HCT116 (cell line): ENCODE results near the gene GPBAR1. TPM values are rescaled to one million over a fixed set of nuclear protein-coding genes. Genes with fewer than 3 reads are reported as not detected.
A peak's percentile ranks its signal among the peaks of the same experiment; 100 is the strongest.

Source experiments
- ATAC-seq: fragments of 200-7000 bp; cut with Tn5 transposase; 2 replicates; pipeline ENCODE4 v1.9.1; 2020; ENCODE audit warnings: mild to moderate bottlenecking, moderate library complexity
- BruUV-seq: library from RNA; stranded (reverse); fragments of 400-500 nt; replicated peaks from 2 replicates; lab custom pipeline; 2021; lab: Mats Ljungman, UMichigan
- CTCF ChIA-PET: fragments of 300-600 bp; sonication (Branson Sonifier 250); formaldehyde crosslinking; loops from one replicate; lab custom pipeline; 2021; ENCODE audit warnings: antibody characterized with exemption; lab: Charles Lee
- POLR2A ChIA-PET: fragments of 300-600, 350-600 bp; sonication (Branson Sonifier 250); formaldehyde crosslinking; loops from one replicate; lab custom pipeline; 2021; ENCODE audit warnings: antibody characterized with exemption; lab: Charles Lee
- RAD21 ChIA-PET, 2 experiments: fragments of 300-600 bp; sonication (Branson Sonifier 250); formaldehyde crosslinking; loops; one replicate each; lab custom pipeline; 2023; ENCODE audit warnings: low total read pairs in 2 of 2; ENCODE audit not compliant: uncharacterized antibody in 2 of 2, unreplicated experiment in 2 of 2, low non-redundant PET in 1 of 2; lab: Charles Lee
- DNase-seq: peaks from one replicate; pipeline ENCODE4 v3.0.0-alpha.2; 2010; ENCODE audit warnings: low read depth, low spot score
- H2AFZ ChIP-seq: fragments of 200-600 bp; shearing (Covaris generic), sonication (generic); 2 replicates; pipeline ENCODE4 v1.6.1; 2017; ENCODE audit warnings: low read depth, mixed run types, mixed read lengths, antibody characterized with exemption, low read length; ENCODE audit not compliant: poor library complexity, severe bottlenecking
- H3K27ac ChIP-seq: 2 replicates; pipeline ENCODE4 v1.5.1; 2012; ENCODE audit warnings: low read depth, low read length
- H3K27me3 ChIP-seq: fragments of 200-600 bp; sonication (generic); 2 replicates; pipeline ENCODE4 v1.6.1; 2016; ENCODE audit warnings: mixed run types, low read length, mixed read lengths; ENCODE audit not compliant: insufficient read depth
- H3K36me3 ChIP-seq, 2 experiments: fragments of 200-500 bp in 1 of 2; fragments of 200-600 bp in 1 of 2; sonication (Bioruptor generic) in 1 of 2; sonication (generic) in 1 of 2; 2 replicates each; pipeline versions ENCODE4 v1.5.1 to v1.6.1; 2014 to 2016; ENCODE audit warnings: low read length in 2 of 2, inconsistent platforms in 1 of 2, mixed read lengths in 1 of 2, mixed run types in 1 of 2; ENCODE audit not compliant: insufficient read depth in 2 of 2, control insufficient read depth in 1 of 2
- H3K4me1 ChIP-seq, 2 experiments: fragments of 200-600 bp in 1 of 2; sonication (generic) in 1 of 2; 2 replicates each; pipeline versions ENCODE4 v1.5.1 to v1.6.1; 2012 to 2017; ENCODE audit warnings: low read length in 2 of 2, inconsistent platforms in 1 of 2, mild to moderate bottlenecking in 1 of 2, mixed read lengths in 1 of 2, mixed run types in 1 of 2, moderate library complexity in 1 of 2; ENCODE audit not compliant: insufficient read depth in 2 of 2, control insufficient read depth in 1 of 2
- H3K4me2 ChIP-seq: fragments of 200-600 bp; sonication (generic); 2 replicates; pipeline ENCODE4 v1.6.1; 2017; ENCODE audit warnings: mixed run types, low read length, mixed read lengths
- H3K4me3 ChIP-seq, 2 experiments: fragments of 200-600 bp in 1 of 2; sonication (generic) in 1 of 2; replicated peaks in 1 of 2; 2 replicates each; pipeline ENCODE4 v1.5.1; 2011 to 2016; ENCODE audit warnings: low read length in 2 of 2, control low read depth in 1 of 2, low read depth in 1 of 2, mild to moderate bottlenecking in 1 of 2, mixed read lengths in 1 of 2, mixed run types in 1 of 2
- H3K79me2 ChIP-seq: fragments of 200-600 bp; sonication (generic); 2 replicates; pipeline ENCODE4 v1.6.1; 2017; ENCODE audit warnings: mild to moderate bottlenecking, mixed run types, low read length, moderate library complexity, mixed read lengths; ENCODE audit not compliant: insufficient read depth
- H3K9ac ChIP-seq: fragments of 200-600 bp; sonication (generic); 2 replicates; pipeline ENCODE4 v1.6.1; 2016; ENCODE audit warnings: low read length, mixed read lengths
- H3K9me2 ChIP-seq: fragments of 200-600 bp; sonication (generic), shearing (Covaris generic); 2 replicates; pipeline ENCODE4 v1.6.1; 2017; ENCODE audit warnings: mixed run types, mild to moderate bottlenecking, moderate library complexity; ENCODE audit not compliant: insufficient read depth
- H3K9me3 ChIP-seq, 2 experiments: fragments of 200-500 bp in 1 of 2; fragments of 200-600 bp in 1 of 2; sonication (Bioruptor generic) in 1 of 2; sonication (generic) in 1 of 2; 2 replicates each; pipeline ENCODE4 v1.6.1; 2014 to 2017; ENCODE audit warnings: low read length in 2 of 2, mixed read lengths in 2 of 2, inconsistent platforms in 1 of 2, low read depth in 1 of 2, mild to moderate bottlenecking in 1 of 2, mixed run types in 1 of 2, moderate library complexity in 1 of 2; ENCODE audit not compliant: control insufficient read depth in 1 of 2, insufficient read depth in 1 of 2
- H4K20me1 ChIP-seq: fragments of 200-600 bp; sonication (generic), shearing (Covaris generic); 2 replicates; pipeline ENCODE4 v1.6.1; 2017; ENCODE audit warnings: mixed run types, mild to moderate bottlenecking, moderate library complexity; ENCODE audit not compliant: insufficient read depth
- EGR1 ChIP-seq: IDR thresholded peaks from 2 replicates; pipeline ENCODE4 v1.6.1; 2012; ENCODE audit warnings: low read depth
- ELF1 ChIP-seq: IDR thresholded peaks from 2 replicates; pipeline ENCODE4 v1.6.1; 2012; ENCODE audit warnings: low read depth, borderline replicate concordance
- FOSL1 ChIP-seq: IDR thresholded peaks from 2 replicates; pipeline ENCODE4 v1.6.1; 2012; ENCODE audit warnings: low read depth
- POLR2AphosphoS5 ChIP-seq: IDR thresholded peaks from 2 replicates; pipeline ENCODE4 v1.6.1; 2011; ENCODE audit warnings: mild to moderate bottlenecking, low read depth, low read length, moderate library complexity
- SIN3A ChIP-seq: IDR thresholded peaks from 2 replicates; pipeline ENCODE4 v1.6.1; 2012; ENCODE audit warnings: low read depth
- SP1 ChIP-seq: IDR thresholded peaks from 2 replicates; pipeline ENCODE4 v1.6.1; 2012; ENCODE audit warnings: low read depth
- ZNF274 ChIP-seq: fragments of 200-500 bp; sonication (Bioruptor generic); IDR thresholded peaks from 2 replicates; pipeline ENCODE4 v1.6.1; 2014; ENCODE audit warnings: mild to moderate bottlenecking, low read depth, low read length, inconsistent platforms
- intact Hi-C: fragments of 100-400 bp; cut with micrococcal nuclease; formaldehyde crosslinking; loops from 2 replicates; pipeline ENCODE4 v1.10.0; 2022
- total RNA-seq: library from RNA; stranded (reverse); gene quantifications from one replicate; pipeline ENCODE4 v1.2.1, GENCODE V29; 2021; ENCODE audit not compliant: unreplicated experiment
- TF ChIP-seq, protein P1 (sequence below), 3 experiments: fragments of 200-600 bp in 1 of 3; sonication (generic) in 1 of 3; IDR thresholded peaks in 2 of 3; conservative IDR thresholded peaks in 1 of 3; 2 replicates each; pipeline ENCODE4 v1.5.1; 2012 to 2017; ENCODE audit warnings: low read depth in 2 of 3, low read length in 2 of 3, antibody characterized with exemption in 1 of 3, borderline replicate concordance in 1 of 3, control low read depth in 1 of 3, mild to moderate bottlenecking in 1 of 3, mixed read lengths in 1 of 3, mixed run types in 1 of 3, moderate library complexity in 1 of 3; ENCODE audit not compliant: insufficient read depth in 1 of 3

GPBAR1 gene
- total RNA-seq, 1 experiment from 2014 or later = 0.27 TPM

DNA sequence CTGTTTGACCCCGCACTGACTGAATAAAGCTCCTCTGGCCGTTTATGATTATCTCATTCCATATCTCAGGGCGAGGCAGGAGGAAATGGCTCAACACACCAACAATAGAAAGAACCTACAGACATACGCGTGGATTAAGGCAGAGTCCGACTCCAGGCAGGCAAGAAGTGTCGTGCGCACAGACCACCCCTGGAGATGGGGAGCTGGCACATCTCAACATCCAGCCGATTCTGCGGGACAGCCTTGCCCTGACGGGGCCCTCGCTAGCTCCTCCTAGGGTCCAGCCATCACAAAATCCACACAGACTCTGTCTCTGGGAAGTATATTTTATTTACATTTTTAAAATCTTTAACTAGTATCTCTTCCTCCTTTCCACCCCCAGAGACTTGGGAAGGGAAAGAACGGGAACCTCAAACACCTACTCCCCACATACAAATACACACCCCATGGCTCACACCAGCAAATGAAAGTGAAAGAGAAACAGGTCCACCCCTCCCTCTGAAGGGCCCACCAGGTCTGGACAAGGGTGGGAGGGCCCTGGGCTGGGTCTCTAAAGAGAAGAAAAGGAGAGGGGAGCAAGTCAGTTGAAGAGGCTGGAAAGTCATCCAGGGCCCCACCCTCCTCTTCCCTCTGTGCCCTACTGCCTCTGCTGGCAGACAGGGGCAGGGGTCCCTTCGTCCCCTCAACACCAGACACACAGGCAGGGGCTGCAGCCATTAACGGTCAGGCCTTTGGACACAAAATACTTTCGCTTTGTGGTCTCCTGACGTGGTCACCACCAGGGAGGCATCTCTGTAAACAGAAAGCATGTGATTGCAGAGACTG lies 3.2 kb downstream of the GPBAR1 start:
- H3K9ac ChIP-seq = no peak overlapping the region
- TF ChIP-seq POLR2AphosphoS5 = no peak
- TF ChIP-seq, protein P1, sequence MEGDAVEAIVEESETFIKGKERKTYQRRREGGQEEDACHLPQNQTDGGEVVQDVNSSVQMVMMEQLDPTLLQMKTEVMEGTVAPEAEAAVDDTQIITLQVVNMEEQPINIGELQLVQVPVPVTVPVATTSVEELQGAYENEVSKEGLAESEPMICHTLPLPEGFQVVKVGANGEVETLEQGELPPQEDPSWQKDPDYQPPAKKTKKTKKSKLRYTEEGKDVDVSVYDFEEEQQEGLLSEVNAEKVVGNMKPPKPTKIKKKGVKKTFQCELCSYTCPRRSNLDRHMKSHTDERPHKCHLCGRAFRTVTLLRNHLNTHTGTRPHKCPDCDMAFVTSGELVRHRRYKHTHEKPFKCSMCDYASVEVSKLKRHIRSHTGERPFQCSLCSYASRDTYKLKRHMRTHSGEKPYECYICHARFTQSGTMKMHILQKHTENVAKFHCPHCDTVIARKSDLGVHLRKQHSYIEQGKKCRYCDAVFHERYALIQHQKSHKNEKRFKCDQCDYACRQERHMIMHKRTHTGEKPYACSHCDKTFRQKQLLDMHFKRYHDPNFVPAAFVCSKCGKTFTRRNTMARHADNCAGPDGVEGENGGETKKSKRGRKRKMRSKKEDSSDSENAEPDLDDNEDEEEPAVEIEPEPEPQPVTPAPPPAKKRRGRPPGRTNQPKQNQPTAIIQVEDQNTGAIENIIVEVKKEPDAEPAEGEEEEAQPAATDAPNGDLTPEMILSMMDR (IDR thresholded peaks at IDR 0.05 in 2 of 3, conservative IDR thresholded peaks at IDR 0.05 in 1 of 3; ENCODE audit: borderline replicate concordance in 1 of 3, insufficient read depth in 1 of 3, low read depth in 2 of 3, low read length in 2 of 3) = 0 out of 6 replicates have a peak, but pooled peaks of 2 of the 3 experiments have one; percentile 10 to 14
- BruUV-seq = no TSS peak
- ATAC-seq = no peak
- no peak overlapping the region for H2AFZ ChIP-seq
- peaks cover 3% of the 10 kb centered on the region for H3K79me2 ChIP-seq
- no peak overlapping the region for H3K27ac ChIP-seq
- H3K9me3 ChIP-seq = no peaks in the 10 kb centered on the region
- ChIA-PET POLR2A (no interaction called here), RAD21 (no interaction called here), CTCF (interaction anchor here (0.8 kb wide), 1 partner anchor 9 kb away, joined by 3 read pairs; no protein-coding TSS in a partner anchor)
- H3K9me2 ChIP-seq = no peaks in the 10 kb centered on the region
- H4K20me1 ChIP-seq = no peaks in the 10 kb centered on the region
- intact Hi-C loops = no loop called here
- H3K36me3 ChIP-seq = peaks cover 12 to 14% of the 10 kb centered on the region in 2 experiments; a peak in 3 of 4 replicates
- no peak overlapping the region for H3K4me2 ChIP-seq
- peaks cover 0 to 8% of the 10 kb centered on the region in 2 experiments; a peak in 1 of 4 replicates for H3K4me1 ChIP-seq
- no peak for DNase-seq
- no peaks in the 10 kb centered on the region for H3K27me3 ChIP-seq
- no peak overlapping the region for H3K4me3 ChIP-seq

DNA sequence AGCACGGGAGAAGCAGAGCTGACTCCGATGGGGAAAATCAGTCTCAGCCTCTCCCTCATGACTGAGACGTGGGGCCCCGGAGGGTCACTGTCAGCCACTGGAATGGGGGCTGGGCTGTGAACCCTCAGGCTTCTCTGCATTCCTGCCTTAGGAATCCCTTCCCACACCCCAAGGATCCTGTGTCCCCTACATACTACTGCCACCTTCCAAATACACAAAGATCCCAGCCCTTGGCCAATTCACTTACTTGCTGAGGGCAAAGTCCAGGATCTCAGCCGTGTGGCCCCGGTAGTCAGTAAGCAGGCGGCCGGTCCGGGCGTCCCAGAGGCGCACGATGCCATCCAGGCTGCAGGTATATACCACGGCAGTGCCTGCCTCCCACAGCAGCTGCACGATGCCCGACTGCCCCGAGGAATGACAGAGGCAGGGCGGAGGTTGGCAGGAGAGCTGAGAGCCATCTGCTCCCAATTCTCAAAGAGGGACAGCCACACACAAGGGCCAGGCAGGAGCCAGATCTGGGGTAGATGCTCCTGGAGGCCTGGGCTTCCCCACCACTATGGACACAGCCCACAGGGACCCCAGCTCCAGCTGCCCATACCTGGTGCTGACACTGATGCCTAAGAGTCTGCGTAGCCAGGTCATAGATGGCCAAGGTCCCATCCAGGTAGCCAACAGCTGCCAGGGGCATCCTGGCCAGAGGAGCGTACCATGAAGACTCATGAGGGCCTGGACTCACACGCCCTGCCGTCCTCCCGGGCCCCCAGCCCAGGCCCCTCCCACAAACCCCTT lies 4.2 kb downstream of the GPBAR1 start:
- Histone ChIP-seq H3K79me2 (peaks cover 11% of the 10 kb centered on the region), H3K9ac (no peak overlapping the region), H3K4me1 (peaks cover 0 to 12% of the 10 kb centered on the region in 2 experiments; a peak in 1 of 4 replicates), H3K4me2 (no peak overlapping the region), H3K27me3 (no peaks in the 10 kb centered on the region), H3K9me2 (no peaks in the 10 kb centered on the region), H2AFZ (no peak overlapping the region), H3K9me3 (no peaks in the 10 kb centered on the region), H3K27ac (no peak overlapping the region), H4K20me1 (no peaks in the 10 kb centered on the region), H3K36me3 (peaks cover 12 to 14% of the 10 kb centered on the region in 2 experiments; a peak in 3 of 4 replicates), H3K4me3 (no peak overlapping the region)
- ATAC-seq (no peak), DNase-seq (no peak)
- CTCF ChIA-PET = no interaction called here
- POLR2A ChIA-PET = no interaction called here
- RAD21 ChIA-PET = no interaction called here
- TF ChIP-seq SIN3A = no peak
- TF ChIP-seq ZNF274 = no peak
- no peak for TF ChIP-seq ELF1
- no peak for TF ChIP-seq POLR2AphosphoS5
- TF ChIP-seq EGR1 = no peak
- TF ChIP-seq FOSL1 = no peak
- no peak for TF ChIP-seq SP1
- BruUV-seq = no TSS peak
- intact Hi-C loops = no loop called here
